HG03575 (cell line): ENCODE results near the gene PLA2G6.

Experiments
- ATAC-seq: cut with Tn5 transposase; IDR thresholded peaks from one replicate; pipeline ENCODE4 v1.9.1; 2021; ENCODE audit not compliant: unreplicated experiment, insufficient number of reproducible peaks, low FRiP score; ENCODE audit errors: extremely low read depth

Gene PLA2G6

DNA sequence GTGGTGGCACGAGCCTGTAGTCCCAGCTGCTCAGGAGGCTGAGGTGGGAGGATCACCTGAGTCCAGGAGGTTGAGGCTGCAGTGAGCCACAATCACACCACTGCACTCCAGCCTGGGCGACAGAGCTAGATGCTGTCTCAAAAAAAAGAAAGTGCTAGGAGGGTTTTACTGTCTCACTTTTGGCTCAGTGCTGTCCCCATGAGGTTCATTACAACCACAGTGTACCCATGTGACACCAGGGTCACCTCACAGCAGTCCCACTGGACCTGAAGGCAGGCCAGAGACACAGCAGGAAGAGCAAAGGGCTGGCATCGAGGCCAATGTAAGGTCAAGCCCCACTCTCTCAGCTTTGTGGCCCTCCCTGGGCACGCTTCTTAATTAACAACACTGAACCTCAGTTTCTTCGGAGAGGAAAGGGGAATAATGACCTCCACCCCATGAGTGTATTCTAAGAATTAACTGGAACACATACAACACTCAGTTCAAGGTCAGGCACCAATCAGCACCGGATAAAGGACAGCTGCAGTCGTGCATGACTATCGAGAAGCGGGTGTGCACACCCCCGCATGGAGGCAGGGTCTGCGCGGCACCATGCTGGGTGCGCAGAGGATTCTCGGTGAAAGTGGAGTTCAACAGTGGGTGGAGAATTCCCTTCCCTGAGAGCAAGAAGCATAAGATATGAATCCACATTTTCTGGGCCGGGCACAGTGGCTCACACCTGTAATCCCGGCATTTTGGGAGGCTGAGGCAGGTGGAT, 40.2 kb downstream of the PLA2G6 start:
- no peak for ATAC-seq

DNA sequence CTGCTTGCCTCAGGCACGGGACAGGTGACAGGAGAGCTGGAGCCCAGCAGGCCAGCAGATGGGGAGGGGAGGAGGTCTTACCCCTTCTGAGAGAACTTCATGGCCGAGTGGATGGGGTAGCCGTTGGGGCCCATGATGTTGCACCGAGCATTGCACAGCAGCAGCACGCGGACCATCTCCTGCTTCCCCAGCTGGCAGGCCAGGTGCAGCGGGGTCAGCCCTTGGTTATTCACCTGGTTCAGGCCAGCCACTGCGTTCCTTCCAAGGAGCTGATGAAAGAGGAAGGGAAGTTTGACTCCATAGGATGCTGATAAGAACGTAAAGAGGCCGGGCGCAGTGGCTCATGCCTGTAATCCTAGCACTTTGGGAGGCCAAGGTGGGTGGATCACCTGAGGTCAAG, 41.7 kb downstream of the PLA2G6 start:
- no peak for ATAC-seq

DNA sequence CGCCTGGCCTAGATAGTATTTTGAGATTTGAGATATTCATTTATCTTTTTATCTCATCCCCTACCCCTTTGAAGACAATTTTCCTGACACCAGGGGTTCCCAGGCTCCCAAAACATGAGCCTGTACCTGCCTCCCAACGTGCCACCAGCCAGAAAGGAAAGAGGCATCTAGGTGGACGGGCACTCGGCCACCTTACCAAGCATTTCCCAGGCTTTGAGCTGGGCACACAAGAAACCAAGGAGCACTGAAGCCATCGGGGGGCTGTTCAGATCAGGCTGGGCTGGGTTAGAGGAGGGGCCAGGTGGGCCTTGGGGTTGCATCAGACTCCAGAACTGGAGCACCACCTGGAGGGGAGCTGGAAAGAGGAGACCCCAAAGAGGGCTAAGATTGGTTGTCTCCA, 42.7 kb downstream of the PLA2G6 start:
- ATAC-seq, result no peak

DNA sequence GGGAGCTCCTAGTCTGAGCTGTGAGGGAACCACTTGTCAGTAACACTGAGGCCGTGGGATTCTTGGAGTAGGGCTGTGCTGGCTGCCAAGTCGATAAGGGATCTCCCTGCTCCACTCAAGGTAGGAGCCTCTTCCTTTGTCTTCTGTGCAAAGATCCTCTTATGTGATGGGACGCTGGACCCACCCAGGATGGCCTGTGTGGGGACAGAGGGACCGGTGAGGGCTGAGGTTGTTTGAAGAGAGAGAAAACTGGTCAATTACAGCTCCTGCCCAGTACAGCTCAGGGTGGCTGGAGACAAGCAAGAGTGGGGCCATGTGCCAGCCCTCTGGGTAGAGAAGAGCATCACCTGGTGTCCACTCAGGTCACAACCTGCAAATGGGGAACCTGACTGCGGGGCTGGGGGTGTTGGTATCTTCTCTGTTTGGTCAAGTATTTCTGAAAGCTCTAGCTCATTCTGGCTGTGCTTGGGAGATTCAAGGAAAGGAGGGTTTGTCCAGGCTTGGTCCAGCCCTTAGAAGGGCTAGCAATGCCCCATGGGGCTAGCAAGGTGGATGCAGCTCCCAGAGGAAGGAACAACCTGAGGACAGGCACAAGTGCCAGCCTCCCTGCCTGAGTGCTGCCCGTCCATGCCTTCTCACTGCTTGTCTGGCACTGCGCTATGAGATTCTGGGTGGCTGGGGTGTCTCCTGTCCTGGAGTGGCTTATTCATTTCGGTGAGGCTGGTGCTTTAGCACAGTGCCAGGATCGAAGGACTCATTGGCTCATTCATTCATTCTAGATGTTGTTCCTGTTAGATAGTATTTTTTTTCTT, 43.5 kb downstream of the PLA2G6 start:
- ATAC-seq, result no peak

DNA sequence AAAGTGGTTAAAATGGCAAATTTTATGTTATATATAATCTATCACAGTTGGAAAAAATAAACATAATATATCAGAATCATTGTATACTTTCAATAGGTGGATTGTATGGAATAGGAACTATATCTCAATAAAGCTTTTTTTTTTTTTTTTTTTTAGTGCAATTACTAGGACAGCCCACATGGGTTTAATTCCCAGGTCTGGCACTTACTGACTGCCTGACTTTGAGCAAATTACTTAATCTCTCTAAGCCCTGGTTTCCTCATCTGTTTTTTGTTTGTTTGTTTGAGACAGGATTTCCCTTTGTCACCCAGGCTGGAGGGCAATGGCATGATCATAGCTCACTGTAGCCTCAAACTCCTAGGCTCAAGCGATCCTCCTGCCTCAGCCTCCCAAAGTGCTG, 45.0 kb downstream of the PLA2G6 start:
- ATAC-seq, result no peak

DNA sequence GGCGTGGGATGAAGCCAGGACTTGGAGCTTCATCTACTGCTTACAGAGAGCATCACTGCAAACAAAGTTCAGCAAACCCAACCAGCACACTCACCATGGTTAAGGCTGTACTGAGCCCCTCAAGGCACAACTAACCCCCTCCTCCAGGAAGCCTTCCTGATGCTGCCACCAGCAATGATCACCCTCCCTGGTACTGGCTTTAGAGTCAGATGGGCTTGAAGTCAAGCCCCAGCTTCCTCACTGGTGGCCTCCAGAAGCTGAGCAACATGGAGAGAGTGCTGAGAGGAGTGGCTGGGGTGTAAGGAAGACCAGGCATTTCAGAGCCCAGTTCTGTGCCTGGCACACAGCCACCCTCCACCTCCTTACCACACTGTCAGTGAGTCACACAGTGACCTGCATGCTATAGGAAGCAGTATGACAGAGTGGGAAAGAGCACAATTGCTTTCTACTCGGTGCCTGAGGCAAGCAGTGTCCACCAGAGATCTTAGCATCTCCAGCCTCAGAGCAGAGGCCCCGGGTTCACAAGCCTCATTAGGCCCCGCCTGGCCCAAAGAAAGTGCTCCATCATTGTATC, 46.4 kb downstream of the PLA2G6 start:
- no peak for ATAC-seq

DNA sequence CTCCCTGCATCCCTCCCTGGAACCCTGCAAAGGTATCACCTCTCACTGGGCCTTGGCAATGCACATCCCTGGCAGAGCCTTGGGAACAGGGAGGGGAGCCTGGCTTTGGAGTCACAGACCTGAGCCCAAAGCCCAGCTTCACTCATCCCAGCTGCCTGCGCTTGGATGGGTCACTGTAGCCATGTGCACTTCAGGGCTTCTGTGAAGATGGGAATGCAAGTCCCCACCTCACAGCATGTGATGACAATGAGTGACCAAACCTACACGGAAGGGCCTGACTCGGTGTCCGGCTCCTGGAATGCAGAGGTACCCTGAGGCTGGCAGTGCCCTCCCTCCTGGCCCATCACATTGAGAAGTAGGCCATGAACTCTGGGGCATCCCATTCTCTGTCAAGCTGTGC, 48.3 kb downstream of the PLA2G6 start:
- ATAC-seq, result no peak

DNA sequence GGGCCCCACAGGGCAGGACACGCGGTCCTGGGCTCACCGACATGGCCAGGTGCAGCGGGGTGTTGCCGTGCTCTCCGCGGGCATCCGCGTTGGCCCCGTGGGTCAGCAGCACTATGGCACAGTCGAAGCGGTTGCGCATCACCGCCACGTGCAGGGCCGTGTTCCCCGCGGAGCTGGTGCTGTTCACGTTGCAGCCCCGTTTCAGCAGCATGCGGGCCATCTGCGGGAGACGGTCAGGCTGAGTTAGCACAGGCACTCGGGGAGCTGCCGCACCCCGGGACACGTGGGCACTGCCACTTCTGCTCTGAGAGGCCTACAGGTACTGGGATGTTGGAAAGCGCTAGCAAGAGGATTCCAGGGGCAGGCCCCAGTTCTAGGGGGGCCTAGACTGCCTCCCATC, 48.8 kb downstream of the PLA2G6 start:
- no peak for ATAC-seq

DNA sequence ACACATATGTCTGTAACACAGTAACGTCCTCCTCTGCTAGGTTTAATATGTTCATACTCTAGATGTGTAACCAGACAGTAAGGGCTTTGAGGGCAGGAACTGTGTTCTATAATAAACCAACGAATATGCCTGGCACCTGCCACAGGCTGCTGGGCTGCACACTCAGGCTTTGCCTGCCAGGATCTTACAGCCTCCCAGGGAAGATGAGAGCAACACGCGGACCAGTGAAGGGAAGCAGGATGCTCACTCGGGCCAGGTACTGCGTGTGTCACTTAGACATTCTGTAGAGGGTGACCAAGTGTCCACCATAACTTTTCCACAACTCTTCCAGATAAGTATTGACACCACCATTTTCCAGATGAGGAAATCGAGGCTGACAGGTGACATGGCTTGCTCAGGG, 49.5 kb downstream of the PLA2G6 start:
- ATAC-seq, result no peak

DNA sequence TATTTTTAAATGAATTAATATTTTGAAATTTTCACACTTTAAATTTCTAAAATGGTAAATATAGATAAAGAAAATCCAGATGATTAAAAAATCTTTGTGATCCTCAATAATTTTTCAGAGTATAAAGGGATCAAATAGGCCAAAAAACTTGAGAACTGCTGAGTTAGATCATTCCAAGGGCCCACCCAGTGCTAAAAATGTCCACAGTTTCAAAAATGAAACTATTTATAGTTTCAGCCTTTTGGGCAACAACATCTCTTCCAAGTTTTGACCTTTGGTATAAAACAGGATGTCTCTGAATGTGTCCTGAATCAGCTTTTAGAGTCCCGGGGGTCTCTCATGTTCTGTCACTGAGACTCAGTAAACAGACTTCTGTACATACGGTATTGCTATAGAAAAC, 50.2 kb downstream of the PLA2G6 start:
- ATAC-seq, result no peak

DNA sequence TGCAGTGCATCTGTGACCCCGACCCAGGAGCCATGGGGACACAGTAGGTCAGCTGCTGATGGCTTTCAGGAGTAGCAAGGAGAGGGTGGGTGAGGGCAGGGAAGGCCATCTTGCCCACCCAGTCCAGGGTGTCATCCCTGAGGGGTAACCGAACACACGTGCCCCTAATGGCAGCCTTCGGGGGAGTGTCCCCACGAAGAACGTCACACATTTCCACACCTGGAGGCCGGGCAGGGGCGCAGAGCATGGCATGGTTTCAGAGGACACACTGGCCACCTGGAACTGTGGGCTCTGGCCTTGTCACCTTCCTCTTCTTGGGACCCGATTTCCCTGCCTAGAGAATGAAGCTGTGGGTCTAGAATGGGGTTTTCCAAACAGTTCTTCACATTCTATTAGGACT, 51.8 kb downstream of the PLA2G6 start:
- ATAC-seq, result no peak

DNA sequence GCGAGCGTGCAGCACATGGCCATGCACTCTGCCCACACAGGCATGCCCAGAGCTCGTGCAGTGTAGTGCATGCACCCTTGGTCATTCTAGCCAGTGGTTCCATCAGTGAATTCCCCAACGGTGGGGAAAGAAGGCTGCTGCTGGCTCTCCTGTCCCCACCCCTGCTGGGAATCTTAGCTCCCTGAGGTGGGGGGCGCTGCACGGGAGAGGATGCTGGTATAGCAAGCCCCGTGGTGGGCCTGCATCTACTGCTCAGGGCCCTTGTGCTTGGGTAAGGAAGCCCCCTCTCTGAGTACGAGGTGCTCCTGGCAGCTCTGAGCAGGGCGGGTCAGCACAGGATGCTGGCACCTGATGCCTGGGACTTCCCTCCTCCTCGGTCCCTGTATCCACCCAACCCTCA, 52.6 kb downstream of the PLA2G6 start:
- no peak for ATAC-seq

DNA sequence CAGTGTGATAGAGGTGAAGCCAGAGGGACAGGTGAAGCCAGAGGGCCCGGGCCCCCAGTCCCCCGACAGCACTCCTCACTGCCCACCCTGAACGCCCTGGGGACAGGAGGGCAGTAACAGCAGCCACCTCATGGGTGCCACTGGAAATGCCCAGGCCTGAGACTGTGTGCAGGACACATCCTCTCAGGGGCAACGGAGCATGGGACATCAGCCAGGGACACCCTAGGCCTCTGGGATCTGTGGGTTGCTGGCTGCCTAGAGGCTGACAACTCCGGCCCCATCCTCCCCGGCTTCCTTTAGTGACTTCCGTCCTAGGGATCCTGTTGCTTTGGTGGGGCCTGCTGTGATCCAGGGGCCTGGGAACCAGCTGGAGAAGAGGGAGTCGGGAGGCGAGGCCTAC, 53.8 kb downstream of the PLA2G6 start:
- ATAC-seq, result no peak

DNA sequence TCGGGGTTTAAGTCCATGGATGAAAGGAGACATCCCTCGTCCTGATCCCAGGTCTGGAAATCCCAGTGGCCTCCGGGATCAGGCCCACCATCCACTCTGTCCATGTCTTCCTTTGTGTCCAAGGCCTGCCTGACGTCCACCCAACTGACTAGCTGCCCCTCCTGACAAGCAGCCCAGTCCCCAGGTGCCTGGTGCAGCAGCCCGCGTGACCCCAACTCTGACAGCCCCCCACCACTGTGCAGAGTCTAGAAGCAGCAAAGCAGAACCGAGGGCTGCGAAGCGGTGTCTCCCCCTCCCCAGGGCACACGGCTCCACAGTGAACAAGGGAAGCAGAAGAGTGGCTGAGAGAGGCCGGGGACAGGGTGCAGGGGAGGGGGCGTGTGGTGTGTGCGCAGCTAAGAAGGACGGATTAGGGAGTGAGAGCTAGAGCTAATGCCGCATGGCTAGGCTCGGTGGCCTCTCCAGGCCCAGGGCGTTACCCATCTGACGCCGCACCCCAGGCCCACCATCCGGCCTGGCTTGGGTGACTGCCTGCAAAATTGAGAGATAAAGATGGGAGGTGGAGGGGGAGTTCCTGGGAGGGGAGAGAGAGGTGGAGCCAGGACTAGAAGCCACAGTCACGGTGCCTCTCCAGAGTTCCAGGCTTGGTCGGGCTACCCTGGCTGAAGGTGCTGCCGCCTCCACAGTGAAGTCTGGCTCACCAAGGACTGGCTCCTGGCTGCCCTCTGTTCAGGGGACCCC, 54.5 kb downstream of the PLA2G6 start:
- no peak for ATAC-seq

DNA sequence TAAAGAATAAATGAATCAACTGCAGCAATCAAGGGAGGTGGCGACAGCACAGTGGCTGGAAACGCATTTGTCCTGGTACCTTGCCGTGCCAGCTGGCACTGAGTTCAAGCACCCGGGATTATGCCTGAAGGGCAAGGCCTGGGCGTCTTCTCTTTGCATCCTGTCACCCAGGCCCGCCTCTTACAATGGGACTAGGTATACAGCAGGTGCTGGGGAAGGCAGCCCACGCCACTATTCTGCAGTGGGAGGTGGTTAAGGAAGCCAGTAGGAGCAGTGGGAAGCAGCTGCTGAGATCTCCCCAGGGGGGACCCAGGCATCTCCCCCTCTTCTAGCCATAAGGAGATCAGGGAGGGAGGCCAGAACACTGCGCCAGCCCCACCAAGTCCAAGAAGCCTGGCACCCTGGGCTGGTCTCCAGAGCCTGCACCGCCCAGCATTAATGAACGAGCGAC, 55.9 kb downstream of the PLA2G6 start:
- no peak for ATAC-seq

DNA sequence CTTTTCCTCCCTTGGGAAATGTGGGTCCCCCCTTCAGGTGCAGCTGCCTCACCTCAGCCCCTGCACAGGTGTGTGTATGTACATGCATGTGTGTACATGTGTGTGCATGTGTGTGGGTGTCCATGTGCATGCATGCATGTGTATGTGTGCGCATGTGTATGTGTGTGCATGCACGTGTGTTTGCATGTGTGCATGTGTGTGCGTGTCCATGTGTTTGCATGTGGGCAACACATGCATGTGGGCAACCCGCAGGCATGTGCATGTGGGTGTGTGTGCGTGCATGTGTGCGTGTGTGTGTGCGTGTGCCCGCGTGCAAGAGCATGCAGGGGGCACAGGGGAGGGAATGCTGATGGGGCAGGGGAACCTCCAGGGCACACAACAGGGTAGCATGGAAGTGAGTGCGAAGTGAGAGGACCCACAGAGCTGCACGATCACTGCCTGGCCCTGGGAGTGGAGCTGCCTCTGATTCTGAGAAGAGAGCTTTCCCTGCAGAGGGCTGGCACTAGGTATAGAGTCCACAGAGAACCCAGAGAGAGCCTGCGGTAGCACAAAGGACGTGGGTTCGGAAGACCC, 56.5 kb downstream of the PLA2G6 start:
- no peak for ATAC-seq

DNA sequence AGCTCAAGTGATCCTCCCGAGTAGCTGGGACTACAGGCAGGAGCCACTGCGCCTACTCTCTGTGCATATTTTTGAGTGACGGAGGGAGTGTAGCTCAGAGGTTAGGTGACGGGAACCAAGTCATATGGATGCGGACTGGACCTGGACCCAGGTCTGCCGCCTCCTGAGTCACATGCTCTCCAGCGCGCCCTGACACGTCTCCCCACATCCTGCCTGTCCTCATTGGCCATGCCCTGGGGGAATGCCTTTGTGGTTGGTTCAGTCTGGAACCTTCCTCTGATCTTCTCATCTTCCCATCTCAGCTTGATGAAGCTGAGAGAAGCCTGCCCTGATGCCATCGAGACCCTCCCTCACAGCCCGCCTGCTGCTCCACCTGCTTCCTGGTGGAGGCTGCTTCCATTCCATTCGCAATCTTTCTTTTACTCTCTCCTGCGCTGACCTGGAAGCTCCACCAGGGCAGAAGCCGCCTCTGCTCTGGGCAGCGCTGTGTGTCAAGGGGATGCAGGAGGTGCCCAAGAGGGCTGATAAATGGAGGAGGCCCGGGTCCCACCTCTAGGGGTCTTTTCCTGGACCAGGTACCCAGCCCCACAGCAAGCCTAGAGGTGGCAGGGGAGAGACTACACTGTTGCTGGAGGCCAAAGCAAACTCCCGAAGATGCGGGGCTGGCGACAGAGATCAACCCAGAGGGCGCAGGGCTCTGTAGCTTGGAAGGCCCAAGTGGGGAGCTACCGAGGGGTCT, 57.2 kb downstream of the PLA2G6 start:
- ATAC-seq, result no peak

DNA sequence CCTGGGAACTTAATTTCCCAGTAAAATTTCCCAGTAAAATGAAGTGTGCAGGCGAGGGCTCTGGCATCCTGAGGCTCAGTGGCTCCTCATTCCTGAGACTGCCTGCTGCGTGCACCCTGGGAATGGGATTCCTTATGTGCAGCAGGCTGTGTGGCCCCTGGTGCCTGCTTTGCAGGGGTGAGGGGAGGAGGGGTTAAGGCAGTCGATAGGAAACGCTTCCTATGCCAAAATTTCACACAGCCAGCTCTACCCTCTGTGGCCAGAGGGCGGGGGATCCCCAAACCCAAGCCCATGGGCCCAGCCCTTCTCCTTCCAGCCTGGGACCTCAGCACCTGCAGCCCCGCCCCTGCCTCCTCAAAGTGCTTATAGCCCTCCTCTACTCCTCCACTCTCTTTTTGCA, 59.0 kb downstream of the PLA2G6 start:
- no peak for ATAC-seq
